HepG2 (cell line): ENCODE results near the gene SIAH2. TPM values are rescaled to one million over a fixed set of nuclear protein-coding genes. Genes with fewer than 3 reads are reported as not detected.

Source experiments
- ATF7 ChIP-seq, 2 experiments: fragments of 450-650 bp in 1 of 2; sonication (generic) in 1 of 2; formaldehyde crosslinking in 1 of 2; IDR thresholded peaks; 2 replicates each; pipeline versions ENCODE4 v1.4.0 to v1.6.1; 2016 to 2020; ENCODE audit warnings: antibody characterized with exemption in 1 of 2, mild to moderate bottlenecking in 1 of 2, missing genetic modification reagents in 1 of 2
- KLF6 ChIP-seq: IDR thresholded peaks from 2 replicates; pipeline ENCODE4 v1.8.0; 2016; ENCODE audit warnings: missing biosample characterization, missing genetic modification reagents
- YEATS4 ChIP-seq: sonication (generic); formaldehyde crosslinking; IDR thresholded peaks from 2 replicates; pipeline ENCODE4 v1.4.0; 2020; ENCODE audit warnings: missing genetic modification reagents, borderline replicate concordance
- ZSCAN12 ChIP-seq: sonication (generic); formaldehyde crosslinking; IDR thresholded peaks from 2 replicates; pipeline ENCODE4 v1.9.0; 2021; ENCODE audit warnings: mild to moderate bottlenecking, missing genetic modification reagents
- polyA plus RNA-seq, 8 experiments: library from polyadenylated mRNA; depleted of rRNA in 3 of 8; stranded (reverse) in 7 of 8; unstranded in 1 of 8; fragments of >200 nt; fragmentation: Illumina TruSeq in 4 of 8; extraction: Trizol in 4 of 8; gene quantifications; 2 replicates each; pipeline versions ENCODE4 v1.2.1 to v1.2.3, GENCODE V29; 2011 to 2016; ENCODE audit warnings: low read depth in 4 of 8, missing spikeins in 1 of 8, mixed read lengths in 1 of 8; ENCODE audit not compliant: insufficient read depth in 1 of 8
- total RNA-seq, 5 experiments: library from RNA; depleted of rRNA; stranded (reverse); fragments of >200 nt; fragmentation: Illumina TruSeq; extraction: Trizol; gene quantifications; 2 replicates each; pipeline ENCODE4 v1.2.3, GENCODE V29; 2016; ENCODE audit warnings: low read depth in 1 of 5
- TF ChIP-seq, protein P1 (sequence below): sonication (generic); formaldehyde crosslinking; IDR thresholded peaks from 2 replicates; pipeline ENCODE4 v1.4.0; 2020; ENCODE audit warnings: mild to moderate bottlenecking, missing genetic modification reagents
- TF ChIP-seq, protein P2 (sequence below): fragments of 450-650 bp; IDR thresholded peaks from 2 replicates; pipeline ENCODE4 v1.6.1; 2016

Gene SIAH2
- total and polyA plus RNA-seq, 2 of the 13 experiments (the other 11 are each of a cell fraction or from before 2014, with no cell fraction given) = 71.8 to 117 TPM

DNA sequence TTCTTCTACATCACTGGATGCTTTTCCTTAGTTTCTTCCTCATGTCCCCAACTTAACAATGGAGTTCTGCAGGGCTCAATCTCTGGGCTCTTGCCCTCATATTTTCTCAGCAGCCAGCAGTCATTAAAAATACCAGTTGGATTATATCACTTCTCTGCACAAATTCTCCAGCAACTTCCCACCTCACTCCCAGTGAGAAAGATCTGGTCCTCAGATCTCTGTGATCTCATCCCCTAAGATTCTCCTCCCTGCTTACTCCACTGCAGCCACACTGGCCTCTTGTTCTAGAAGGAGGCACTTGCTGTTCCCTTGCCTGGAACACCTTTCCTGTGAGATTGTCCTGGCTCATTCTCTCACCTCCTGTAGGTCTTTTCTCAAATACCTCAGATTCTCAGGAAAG lies 65.3 kb downstream of the SIAH2 start (continued):
- TF ChIP-seq, protein P1, sequence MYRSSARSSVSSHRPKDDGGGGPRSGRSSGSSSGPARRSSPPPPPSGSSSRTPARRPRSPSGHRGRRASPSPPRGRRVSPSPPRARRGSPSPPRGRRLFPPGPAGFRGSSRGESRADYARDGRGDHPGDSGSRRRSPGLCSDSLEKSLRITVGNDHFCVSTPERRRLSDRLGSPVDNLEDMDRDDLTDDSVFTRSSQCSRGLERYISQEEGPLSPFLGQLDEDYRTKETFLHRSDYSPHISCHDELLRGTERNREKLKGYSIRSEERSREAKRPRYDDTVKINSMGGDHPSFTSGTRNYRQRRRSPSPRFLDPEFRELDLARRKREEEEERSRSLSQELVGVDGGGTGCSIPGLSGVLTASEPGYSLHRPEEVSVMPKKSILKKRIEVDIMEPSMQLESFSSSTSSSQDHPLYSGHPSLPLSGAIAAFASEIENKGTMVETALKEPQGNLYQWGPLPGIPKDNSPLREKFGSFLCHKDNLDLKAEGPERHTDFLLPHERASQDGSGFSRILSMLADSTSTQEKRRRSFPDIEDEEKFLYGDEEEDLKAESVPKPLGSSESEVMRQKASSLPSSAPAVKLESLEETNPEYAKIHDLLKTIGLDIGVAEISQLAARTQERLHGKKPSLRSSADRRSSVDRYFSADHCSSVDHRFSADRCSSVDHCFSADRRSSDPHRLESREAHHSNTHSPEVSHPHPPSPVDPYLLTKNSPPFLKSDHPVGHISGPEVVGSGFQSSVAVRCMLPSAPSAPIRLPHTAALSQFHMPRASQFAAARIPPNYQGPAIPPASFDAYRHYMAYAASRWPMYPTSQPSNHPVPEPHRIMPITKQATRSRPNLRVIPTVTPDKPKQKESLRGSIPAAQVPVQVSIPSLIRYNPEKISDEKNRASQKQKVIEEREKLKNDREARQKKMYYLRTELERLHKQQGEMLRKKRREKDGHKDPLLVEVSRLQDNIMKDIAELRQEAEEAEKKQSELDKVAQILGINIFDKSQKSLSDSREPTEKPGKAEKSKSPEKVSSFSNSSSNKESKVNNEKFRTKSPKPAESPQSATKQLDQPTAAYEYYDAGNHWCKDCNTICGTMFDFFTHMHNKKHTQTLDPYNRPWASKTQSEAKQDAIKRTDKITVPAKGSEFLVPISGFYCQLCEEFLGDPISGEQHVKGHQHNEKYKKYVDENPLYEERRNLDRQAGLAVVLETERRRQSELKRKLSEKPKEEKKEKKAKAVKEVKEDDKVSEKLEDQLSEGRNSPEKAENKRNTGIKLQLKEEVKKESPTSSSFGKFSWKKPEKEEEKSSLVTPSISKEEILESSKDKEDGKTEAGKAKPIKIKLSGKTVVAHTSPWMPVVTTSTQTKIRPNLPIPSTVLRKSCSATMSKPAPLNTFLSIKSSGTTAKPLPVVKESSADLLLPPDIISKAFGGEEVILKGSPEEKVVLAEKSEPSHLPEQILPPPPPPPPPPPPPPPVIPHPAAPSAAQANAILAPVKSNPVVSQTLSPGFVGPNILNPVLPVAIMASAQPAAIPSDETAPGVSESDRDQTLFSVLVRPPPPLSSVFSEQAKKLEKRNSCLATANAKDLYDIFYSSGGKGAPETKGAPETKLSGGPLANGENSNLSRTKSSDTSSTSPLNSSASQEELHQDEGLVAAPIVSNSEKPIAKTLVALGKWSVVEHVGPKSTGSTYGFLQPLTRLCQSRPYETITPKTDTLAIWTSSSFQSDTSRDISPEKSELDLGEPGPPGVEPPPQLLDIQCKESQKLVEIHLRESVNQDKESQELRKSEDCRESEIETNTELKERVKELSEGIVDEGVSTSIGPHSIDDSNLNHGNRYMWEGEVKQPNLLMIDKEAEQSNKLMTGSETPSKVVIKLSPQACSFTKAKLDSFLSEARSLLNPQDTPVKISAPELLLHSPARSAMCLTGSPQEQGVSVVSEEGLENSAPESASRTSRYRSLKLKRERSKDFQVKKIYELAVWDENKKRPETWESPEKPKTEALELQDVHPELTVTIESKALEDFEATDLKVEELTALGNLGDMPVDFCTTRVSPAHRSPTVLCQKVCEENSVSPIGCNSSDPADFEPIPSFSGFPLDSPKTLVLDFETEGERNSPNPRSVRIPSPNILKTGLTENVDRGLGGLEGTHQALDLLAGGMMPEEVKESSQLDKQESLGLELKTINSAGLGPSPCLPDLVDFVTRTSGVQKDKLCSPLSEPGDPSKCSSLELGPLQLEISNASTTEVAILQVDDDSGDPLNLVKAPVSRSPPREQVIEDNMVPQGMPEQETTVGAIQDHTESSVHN (CRISPR knock-in tag) = no peak
- no peak for TF ChIP-seq YEATS4 (CRISPR knock-in tag)
- TF ChIP-seq ZSCAN12 (CRISPR knock-in tag) = no peak
- no peak for TF ChIP-seq ATF7 (IDR thresholded peaks at IDR 0.05)
- TF ChIP-seq ATF7 (CRISPR knock-in tag; IDR thresholded peaks at IDR 0.05) = no peak
- TF ChIP-seq, protein P2, sequence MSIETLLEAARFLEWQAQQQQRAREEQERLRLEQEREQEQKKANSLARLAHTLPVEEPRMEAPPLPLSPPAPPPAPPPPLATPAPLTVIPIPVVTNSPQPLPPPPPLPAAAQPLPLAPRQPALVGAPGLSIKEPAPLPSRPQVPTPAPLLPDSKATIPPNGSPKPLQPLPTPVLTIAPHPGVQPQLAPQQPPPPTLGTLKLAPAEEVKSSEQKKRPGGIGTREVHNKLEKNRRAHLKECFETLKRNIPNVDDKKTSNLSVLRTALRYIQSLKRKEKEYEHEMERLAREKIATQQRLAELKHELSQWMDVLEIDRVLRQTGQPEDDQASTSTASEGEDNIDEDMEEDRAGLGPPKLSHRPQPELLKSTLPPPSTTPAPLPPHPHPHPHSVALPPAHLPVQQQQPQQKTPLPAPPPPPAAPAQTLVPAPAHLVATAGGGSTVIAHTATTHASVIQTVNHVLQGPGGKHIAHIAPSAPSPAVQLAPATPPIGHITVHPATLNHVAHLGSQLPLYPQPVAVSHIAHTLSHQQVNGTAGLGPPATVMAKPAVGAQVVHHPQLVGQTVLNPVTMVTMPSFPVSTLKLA = no peak
- TF ChIP-seq KLF6 (CRISPR knock-in tag) = no peak
- TF ChIP-seq, all 625 proteins: peak for 0
